ENCODE measurements around the gene RNF115. TPM values are rescaled to one million over a fixed set of nuclear protein-coding genes. Genes with fewer than 3 reads are reported as not detected.
"Not testable (repeated sequence)": the region's sequence is repeated elsewhere in the genome, so short reads cannot be mapped to it uniquely, and the experiment has no call there.

The RNF115 gene
- total and polyA plus RNA-seq, 2 of the 8 experiments (the other 6 are each of a cell fraction or from before 2014, with no cell fraction given) = 4.7 to 10.8 TPM

GRCh38 chr1:145719230-145720079, 104.4 kb downstream of the RNF115 start, which contains the start of gene CD160 (continued):
- TF ChIP-seq MAFK (IDR thresholded peaks at IDR 0.05; ENCODE audit: low read depth, low read length) (no peak), GABPA (IDR thresholded peaks at IDR 0.05; ENCODE audit: borderline replicate concordance, insufficient read depth, low read length) (no peak), MAX (IDR thresholded peaks at IDR 0.05) (no peak), RXRA (IDR thresholded peaks at IDR 0.05; ENCODE audit: insufficient read depth, low read depth, low read length) (no peak), KDM1A (IDR thresholded peaks at IDR 0.05; ENCODE audit: borderline replicate concordance, low read length) (no peak), BCL11A (IDR thresholded peaks at IDR 0.05; ENCODE audit: low read depth in 2 of 2, low read length in 2 of 2) (no peak), TEAD4 (IDR thresholded peaks at IDR 0.05; ENCODE audit: low read depth, low read length) (no peak)

GRCh38 chr1:145718465-145718864, 105.4 kb downstream of the RNF115 start:
- H3K14ac ChIP-seq (ENCODE audit: insufficient read length); FAIRE-seq; H3K79me2 ChIP-seq (ENCODE audit: control insufficient read depth in 1 of 2, insufficient read depth in 2 of 2, low read length in 2 of 2); H3K4me1 ChIP-seq (replicated peaks in 1 of 4; ENCODE audit: control insufficient read depth in 3 of 4, insufficient read depth in 4 of 4, low read length in 3 of 4); H3K18ac ChIP-seq (ENCODE audit: extremely low read depth, low read length); H3K9me3 ChIP-seq (ENCODE audit: insufficient read depth in 2 of 2, low read depth in 1 of 2, low read length in 1 of 2); H3K4ac ChIP-seq (replicated peaks; ENCODE audit: insufficient read length, low read depth, low read length); H3K79me1 ChIP-seq (ENCODE audit: low read depth, low read length); H4K8ac ChIP-seq (ENCODE audit: extremely low read depth, insufficient read depth, low read length); H2AFZ ChIP-seq (ENCODE audit: low read length); POLR2A ChIA-PET (ENCODE audit: partially characterized antibody); DNase-seq (ENCODE audit: low read depth in 1 of 2, low spot score in 2 of 2); H3K9ac ChIP-seq (replicated peaks in 1 of 4; ENCODE audit: extremely low read depth in 1 of 4, low read depth in 3 of 4, low read length in 3 of 4); H3K36me3 ChIP-seq (ENCODE audit: control insufficient read depth in 2 of 4, insufficient read depth in 4 of 4, low read length in 3 of 4); H3K27ac ChIP-seq (ENCODE audit: low read depth, low read length); H2BK120ac ChIP-seq (replicated peaks; ENCODE audit: low read depth, low read length); H4K20me1 ChIP-seq (replicated peaks in 1 of 2; ENCODE audit: control insufficient read depth in 1 of 2, insufficient read depth in 2 of 2, low read length in 2 of 2); H4K5ac ChIP-seq (ENCODE audit: insufficient read length, low read depth, low read length); H3K4me3 ChIP-seq (ENCODE audit: extremely low read depth in 1 of 4, insufficient read depth in 2 of 4, low read depth in 3 of 4, low read length in 4 of 4); CTCF ChIA-PET (ENCODE audit: partially characterized antibody); H2AK5ac ChIP-seq (ENCODE audit: low read depth, low read length); H2BK15ac ChIP-seq (ENCODE audit: low read length); H4K91ac ChIP-seq (replicated peaks; ENCODE audit: insufficient read length, low read length); H3K27me3 ChIP-seq (replicated peaks in 1 of 4; ENCODE audit: control insufficient read depth in 3 of 4, extremely low read depth in 1 of 4, insufficient read depth in 3 of 4, low read length in 3 of 4); H3K56ac ChIP-seq (replicated peaks; ENCODE audit: insufficient read length, low read depth, low read length); H3K23ac ChIP-seq (ENCODE audit: insufficient read length); H2BK20ac ChIP-seq (ENCODE audit: low read length); H3K4me2 ChIP-seq (ENCODE audit: insufficient read depth in 1 of 2, low read depth in 2 of 2, low read length in 2 of 2); H2BK5ac ChIP-seq (ENCODE audit: low read depth, low read length); H3K23me2 ChIP-seq (ENCODE audit: low read depth, low read length); H2BK12ac ChIP-seq (ENCODE audit: low read depth, low read length): not testable (repeated sequence)
- WGBS, 2 experiments (ENCODE audit: extremely low coverage in 1 of 2, insufficient coverage in 1 of 2, insufficient read length in 1 of 2, insufficient replicate concordance in 2 of 2, low coverage in 1 of 2, low lambda C conversion rate in 2 of 2, missing lambda C conversion rate in 1 of 2) = 90% methylated on average over 5 of the region's 5 CpGs; no CpG with 5 or more reads in 1 of the 2 experiments

All from H1 (cell line).